Epithelial cell of prostate (primary cell): ENCODE results near the gene PTGDR2.
"Not testable (repeated sequence)": the region's sequence is repeated elsewhere in the genome, so short reads cannot be mapped to it uniquely, and the experiment has no call there.

Experiments
- DNase-seq: peaks from one replicate; pipeline ENCODE4 v3.0.0-alpha.2; 2011; ENCODE audit warnings: low read depth, low spot score
- H3K27ac ChIP-seq: fragments of 450-650 bp; 2 replicates; pipeline ENCODE4 v1.5.1; 2017; ENCODE audit warnings: mild to moderate bottlenecking

PTGDR2 gene

DNA sequence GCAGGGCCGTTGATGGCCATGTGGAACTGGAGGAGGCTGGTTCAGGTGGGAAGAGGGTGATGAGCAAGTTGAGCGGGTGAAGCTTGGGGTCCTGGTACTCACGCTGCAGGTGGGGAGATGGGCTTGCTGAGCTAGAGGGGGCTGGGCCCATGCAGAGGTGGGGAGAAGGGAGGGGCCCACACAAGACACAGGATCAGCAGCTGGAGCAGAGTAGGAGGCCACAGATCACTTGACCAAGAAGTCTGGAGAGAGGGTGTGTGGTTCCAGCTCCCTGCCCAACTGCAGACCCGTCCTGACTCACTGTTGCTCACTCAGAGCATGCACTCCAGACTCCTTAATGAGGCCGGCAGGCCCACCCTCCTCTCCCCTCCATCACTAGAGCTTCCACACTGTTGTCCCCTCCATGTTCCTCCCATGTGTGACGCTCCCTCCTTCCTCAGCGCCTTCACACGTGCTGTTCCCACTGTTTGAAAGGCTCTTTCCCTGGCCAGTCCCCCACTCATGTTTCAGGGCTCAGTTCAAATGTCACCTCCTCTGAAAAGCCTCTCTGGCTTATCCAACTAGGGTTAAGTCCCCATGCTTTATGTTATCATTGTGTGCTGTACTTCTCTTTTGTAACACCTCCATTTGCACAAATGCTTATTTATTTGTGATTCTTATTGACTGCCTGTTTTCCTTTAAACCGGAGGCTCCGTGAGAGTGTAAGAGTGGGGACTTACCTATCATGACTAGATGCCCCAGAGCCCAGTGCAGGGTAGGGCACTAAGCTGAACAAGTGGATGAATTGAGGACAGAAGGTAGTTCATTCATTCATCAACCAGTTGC, 11.5 kb downstream of the PTGDR2 start:
- DNase-seq = no peak
- H3K27ac ChIP-seq = no peak overlapping the region

DNA sequence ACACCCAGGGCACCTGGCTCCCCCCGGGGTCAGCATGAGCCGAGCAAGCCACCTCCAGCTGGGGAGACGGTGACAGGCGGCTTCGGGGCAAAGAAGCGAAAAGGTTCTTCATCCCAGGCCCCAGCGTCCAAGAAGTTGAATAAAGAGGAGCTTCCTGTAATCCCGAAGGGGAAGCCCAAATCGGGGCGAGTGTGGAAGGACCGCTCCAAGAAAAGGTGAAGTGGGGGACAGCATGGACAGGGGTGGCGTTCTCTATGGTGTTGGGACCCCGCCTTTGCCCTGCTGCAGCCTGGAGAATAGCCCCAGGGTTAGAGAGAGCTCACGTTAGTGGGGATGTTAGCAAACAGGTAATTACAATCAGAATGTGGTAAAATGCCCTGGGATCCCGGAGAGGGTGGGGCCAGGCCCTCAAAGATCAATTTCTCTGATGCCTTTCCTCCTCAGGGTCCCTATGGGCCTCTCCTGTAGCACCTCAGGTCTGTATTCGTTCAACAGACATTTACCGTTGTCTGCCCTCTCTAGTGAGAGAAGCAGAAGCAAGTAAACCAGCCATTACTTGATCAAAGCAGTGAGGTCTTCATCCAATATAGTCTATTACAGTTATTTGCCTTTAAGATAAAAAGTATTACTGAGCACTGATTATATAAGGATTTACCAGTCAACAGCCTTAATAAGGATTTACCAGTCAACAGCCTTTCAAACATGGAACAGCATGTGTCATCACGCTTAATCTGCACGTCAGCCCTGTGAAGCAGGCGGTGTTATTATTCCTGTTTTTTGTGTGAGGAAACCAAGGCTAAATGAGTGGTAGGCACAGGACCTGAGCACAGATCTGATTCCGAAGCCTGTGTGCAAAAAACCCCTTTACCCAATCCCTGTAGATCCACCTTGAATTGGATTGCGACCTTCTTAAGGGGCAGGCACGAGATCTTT, 12.8 kb downstream of the PTGDR2 start:
- H3K27ac ChIP-seq = peak overlapping the region; percentile 38
- no peak for DNase-seq

DNA sequence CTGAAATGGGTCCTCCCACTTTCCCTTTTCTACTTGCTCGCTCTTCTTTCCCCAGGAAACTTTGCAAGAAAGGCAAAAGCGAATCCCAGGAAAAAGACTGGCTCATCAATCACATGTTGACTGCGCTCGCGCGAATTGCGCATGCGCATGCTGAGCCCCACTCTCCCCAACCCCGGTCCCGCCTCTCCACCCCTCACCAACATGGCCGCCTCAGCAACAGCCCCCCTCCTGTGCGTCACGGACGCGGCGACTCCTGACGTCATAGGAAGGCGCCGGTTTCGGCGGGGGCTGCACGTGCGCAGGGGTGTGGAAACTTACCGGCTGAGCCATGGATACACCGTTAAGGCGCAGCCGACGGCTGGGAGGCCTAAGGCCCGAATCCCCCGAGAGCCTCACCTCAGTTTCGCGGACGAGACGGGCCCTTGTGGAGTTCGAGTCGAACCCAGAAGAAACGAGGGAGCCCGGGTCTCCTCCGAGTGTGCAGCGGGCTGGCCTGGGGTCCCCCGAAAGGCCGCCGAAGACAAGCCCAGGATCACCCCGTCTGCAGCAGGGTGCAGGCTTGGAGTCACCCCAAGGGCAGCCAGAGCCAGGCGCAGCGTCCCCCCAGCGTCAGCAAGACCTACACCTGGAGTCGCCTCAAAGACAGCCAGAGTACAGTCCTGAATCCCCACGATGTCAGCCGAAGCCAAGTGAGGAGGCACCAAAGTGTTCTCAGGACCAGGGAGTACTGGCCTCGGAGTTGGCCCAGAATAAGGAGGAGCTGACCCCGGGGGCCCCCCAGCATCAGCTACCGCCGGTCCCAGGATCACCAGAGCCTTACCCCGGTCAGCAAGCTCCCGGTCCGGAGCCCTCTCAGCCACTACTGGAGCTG, 13.7 kb downstream of the PTGDR2 start, which contains the start of gene CCDC86:
CCDC86 (plus strand) TSS at position 317 of the 871 bp plus-strand sequence; CDS start at position 329, 12 bp downstream.
- peak; percentile 79 for DNase-seq
- peak within 1 kb of the TSS; percentile 38 for H3K27ac ChIP-seq

DNA sequence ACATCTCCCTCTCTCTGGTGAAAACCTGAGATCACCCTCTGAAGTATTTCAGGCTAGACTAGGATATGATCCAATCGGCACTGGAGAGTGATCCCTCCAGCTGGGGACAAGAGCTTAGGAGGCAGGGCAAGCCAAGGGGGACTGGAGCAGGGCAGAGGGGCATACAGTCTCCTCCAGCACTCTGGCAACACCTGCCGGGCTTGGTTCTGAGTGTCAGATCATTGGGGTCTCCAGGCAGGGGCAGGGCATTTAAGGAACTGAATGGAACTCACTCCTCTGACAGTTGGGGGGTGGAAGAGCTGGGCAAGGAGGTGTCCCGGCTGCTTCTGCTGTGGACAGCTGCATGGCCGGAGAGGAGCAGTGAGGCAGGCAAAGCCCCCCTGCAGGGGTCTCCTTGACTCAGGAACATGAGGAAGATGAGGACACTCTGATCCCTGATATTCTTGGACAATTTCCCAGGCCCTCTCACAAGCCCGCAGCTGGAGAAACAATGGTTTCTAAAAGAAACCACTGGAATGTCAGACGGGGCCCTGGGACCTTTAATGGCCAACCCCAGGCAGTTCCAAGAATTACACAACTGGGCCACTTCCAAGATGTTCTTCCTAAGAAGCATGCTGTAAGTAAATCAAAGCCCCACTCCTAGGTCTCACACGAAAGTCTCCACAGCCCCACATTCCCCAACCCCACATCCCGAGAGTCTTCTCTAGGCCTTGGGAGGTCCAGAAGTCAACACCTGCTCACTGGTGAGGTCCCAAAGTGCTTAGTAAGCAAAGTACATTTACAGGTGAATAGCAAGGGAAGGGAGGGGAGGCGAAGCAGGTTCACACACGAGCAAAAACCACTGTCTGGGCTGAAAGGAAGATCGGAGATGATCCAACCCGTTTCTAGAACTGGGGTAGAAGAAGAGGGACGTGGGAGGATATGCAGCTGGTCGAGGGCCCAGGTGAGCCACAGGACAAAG, 15.0 kb downstream of the PTGDR2 start:
- H3K27ac ChIP-seq = no peak overlapping the region
- no peak for DNase-seq

GRCh38 chr11:60838132-60838531, 17.6 kb downstream of the PTGDR2 start:
- no peak for DNase-seq

GRCh38 chr11:60836866-60837515, 18.8 kb downstream of the PTGDR2 start:
- H3K27ac ChIP-seq = no peak overlapping the region
- DNase-seq = no peak

More at GRCh38 chr11:60838132-60838531, 17.6 kb downstream of the PTGDR2 start:
- H3K27ac ChIP-seq = no peak overlapping the region

DNA sequence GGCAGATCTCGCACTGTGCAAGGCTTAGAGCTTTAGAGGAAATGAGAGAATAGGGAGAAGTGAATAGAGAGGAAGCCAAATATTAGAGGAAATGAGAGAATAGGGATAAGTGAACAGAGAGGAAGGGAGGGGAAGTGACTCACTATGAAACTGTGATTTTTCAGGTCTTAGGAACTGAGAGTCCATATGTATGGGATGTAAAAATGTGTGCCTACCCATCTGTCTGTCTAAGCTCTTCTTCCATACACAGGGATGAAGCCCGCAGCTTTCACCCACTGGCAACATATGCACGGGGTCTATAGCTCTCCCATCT, 20.3 kb downstream of the PTGDR2 start:
- DNase-seq = no peak

DNA sequence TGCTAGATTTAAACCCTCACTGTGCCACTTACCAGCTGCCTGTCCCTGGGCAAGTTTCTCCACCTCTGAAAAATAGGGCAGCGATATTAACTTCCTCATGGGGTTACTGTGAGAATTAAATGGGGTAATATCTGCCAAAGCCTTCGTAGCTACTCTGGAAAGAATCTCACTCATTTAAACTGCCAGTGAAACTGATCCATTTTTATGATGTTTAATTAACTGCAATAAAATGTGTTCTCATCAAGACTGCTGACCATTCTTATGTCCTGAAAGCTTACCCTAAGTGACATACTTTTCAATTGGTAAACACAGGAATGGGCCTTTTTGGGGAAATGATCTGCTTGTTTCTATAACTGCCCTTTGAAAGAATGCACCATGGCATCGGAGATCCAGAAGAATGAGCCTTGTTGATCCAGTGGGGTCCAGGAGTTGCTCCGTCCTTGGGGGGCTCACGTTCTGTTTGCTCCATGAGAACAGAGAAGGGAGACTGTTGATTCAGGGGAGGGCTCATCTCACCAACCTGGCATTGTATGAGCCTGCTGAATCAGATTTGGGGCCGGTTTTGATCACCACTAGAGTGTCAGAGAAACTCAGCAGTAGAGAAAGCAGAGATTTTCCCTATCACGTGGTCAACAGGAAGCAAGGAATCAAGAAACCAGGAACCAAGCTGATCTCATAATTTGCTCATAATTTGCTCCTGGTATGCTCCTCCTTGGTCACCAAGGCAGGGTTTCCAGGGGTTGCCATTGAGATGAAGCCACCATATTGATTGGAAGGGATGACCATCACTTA, 20.8 kb downstream of the PTGDR2 start:
- DNase-seq = no peak
- peak overlapping the region; percentile 73 for H3K27ac ChIP-seq

More for the DNA sequence above, 20.3 kb downstream of the PTGDR2 start:
- peak overlapping the region; percentile 73 for H3K27ac ChIP-seq

DNA sequence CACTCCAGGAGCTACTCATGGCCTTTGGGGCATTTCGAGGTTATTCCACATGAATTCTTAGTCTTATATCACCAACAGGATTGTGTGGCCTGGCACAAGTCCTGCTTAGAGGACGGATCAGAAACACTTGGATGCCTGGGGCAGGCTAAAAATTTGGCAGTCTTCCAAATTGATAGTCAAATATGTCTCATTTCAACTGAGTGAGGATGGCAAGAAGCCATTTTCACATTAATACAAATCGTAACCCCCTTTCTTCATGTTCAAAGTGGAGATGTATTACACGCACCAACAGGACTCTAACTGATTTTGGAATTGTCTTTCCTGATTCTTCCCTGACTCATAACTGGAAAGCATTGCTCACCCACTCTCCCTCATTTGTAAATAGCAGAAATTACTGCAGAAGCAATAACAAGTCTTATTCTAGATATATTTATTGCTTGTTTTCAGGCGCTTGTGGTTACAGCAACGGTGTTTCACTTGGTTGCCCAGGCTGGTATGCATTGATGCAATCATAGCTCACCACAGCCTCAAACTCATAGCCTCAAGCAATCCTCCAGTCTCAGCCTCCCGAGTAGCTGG, 24.2 kb downstream of the PTGDR2 start:
- DNase-seq = peak; percentile 68
- peak overlapping the region; percentile 75 for H3K27ac ChIP-seq

DNA sequence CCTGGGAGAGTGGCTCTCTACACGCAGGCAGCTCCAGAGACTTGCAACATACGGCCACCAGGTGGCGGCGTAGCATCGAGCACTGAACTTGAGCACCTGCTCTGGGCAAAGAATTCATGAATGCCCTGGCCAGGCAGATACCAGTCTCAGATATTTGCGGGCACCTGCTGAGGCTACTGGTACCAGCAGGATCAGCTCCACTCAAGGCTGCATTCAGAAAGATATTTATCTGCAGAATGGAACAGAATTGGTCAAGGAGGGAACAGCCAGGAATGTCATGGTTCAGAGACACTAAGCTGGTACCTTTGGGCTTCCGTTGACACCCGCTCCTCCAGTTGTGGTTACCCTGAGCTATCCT, 24.6 kb downstream of the PTGDR2 start:
- DNase-seq = no peak
- H3K27ac ChIP-seq = peak overlapping the region; percentile 75

GRCh38 chr11:60830478-60831142, 25.1 kb downstream of the PTGDR2 start:
- no peak for DNase-seq
- peak overlapping the region; percentile 75 for H3K27ac ChIP-seq

DNA sequence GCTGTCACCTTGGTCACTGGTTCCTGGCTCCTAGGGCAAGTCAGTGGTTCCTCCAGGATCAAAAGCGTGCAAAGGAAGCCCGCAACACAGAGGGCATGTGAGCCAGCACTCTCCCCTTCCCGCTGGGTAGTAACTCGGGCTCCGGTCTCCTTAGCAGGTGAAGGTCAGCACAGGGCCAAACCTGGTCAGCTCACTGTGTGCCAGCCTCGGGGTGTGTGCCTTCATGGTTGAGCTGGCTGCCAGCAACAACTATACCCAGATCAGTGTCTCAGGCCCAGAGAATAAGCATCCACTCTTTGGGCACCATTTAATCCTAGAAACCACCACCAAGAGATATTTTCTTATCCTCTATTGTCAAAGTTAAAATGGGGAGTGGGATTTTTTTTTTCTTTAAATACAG, 30.0 kb downstream of the PTGDR2 start:
- no peak for DNase-seq
- H3K27ac ChIP-seq = no peak overlapping the region

DNA sequence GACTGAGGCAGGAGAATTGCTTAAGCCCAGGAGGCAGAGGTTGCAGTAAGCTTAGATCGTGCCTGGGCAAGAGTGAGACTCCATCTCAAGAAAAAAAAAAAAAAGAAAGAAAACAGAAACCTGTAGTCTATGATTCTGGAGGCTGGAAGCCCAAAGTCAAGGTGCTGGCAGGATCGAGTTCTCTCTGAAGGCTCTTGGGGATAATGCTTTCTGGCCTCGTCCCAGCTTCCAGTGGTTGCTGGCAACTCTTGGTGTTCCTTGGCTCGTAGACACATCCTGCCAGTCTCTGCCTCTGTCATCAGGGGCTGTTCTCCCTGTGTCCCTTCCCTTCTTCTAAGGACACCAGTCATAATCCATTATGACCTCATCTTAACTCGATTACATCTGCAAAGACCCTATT, 30.6 kb downstream of the PTGDR2 start:
- DNase-seq = no peak
- no peak overlapping the region for H3K27ac ChIP-seq

DNA sequence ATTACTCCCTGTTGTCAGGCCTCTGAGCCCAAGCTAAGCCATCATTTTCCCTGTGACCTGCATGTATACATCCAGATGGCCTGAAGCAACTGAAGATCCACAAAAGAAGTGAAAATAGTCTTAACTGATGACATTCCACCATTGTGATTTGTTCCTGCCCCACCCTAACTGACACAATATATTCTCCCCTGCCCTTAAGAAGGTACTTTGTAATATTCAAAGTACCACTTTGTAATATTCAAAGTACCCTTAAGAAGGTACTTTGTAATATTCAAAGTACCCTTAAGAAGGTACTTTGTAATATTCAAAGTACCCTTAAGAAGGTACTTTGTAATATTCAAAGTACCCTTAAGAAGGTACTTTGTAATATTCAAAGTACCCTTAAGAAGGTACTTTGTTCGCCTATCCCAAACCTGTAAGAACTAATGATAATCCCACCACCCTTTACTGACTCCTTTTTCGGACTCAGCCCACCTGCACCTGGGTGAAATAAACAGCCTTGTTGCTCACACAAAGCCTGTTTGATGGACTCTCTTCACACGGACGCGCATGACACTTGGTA, 31.9 kb downstream of the PTGDR2 start:
- DNase-seq, H3K27ac ChIP-seq: not testable (repeated sequence)

GRCh38 chr11:60821827-60822599, 33.7 kb downstream of the PTGDR2 start:
- no peak for DNase-seq
- no peak overlapping the region for H3K27ac ChIP-seq

- no peak for DNase-seq
- no peak overlapping the region for H3K27ac ChIP-seq
Measured at GRCh38 chr11:60818057-60818456, 37.7 kb downstream of the PTGDR2 start.
